Activated naive CD8-positive, alpha-beta T cell treated with anti-CD3 and anti-CD28 coated beads, Interleukin-2, amount 10 ng/mL, durations not matched to agents 7 days and 5 days (primary cell): Measurements from ENCODE around the gene CDKAL1. TPM values are rescaled to one million over a fixed set of nuclear protein-coding genes. Genes with fewer than 3 reads are reported as not detected.

Experiments
- ATAC-seq: fragments of 150-1000 bp; cut with Tn5 transposase; one replicate; pipeline ENCODE4 v1.10.0; 2021; ENCODE audit warnings: low read depth, moderate library complexity
- POLR2A ChIA-PET: fragments of 350-600 bp; sonication (Branson Sonifier 250); formaldehyde crosslinking; loops from one replicate; lab custom pipeline; 2021; ENCODE audit warnings: antibody characterized with exemption; lab: Charles Lee
- DNase-seq: peaks from one replicate; pipeline ENCODE4 v3.0.0; 2021
- H3K27ac Mint-ChIP-seq: one replicate; pipeline ENCODE4 v1.8.0; 2022; ENCODE audit warnings: mild to moderate bottlenecking, mixed read lengths
- H3K27me3 Mint-ChIP-seq: one replicate; pipeline ENCODE4 v1.8.0; 2022; ENCODE audit warnings: mild to moderate bottlenecking, moderate library complexity, mixed read lengths
- H3K36me3 Mint-ChIP-seq: one replicate; pipeline ENCODE4 v1.8.0; 2021; ENCODE audit warnings: mild to moderate bottlenecking, mixed read lengths
- H3K4me1 Mint-ChIP-seq: one replicate; pipeline ENCODE4 v1.8.0; 2021; ENCODE audit warnings: mixed read lengths
- H3K4me3 Mint-ChIP-seq: one replicate; pipeline ENCODE4 v1.8.0; 2022; ENCODE audit warnings: mild to moderate bottlenecking, moderate library complexity, mixed read lengths
- H3K9me3 Mint-ChIP-seq: one replicate; pipeline ENCODE4 v1.8.0; 2021; ENCODE audit warnings: mixed read lengths
- total RNA-seq, 2 experiments: library from RNA; stranded (reverse); gene quantifications; one replicate each; pipeline ENCODE4 v1.2.3, GENCODE V29; 2021

CDKAL1 gene
- total RNA-seq, 2 experiments from 2014 or later, result 22.7 to 24.4 TPM

GRCh38 chr6:20933057-20933788, 399.0 kb downstream of the CDKAL1 start:
- H3K4me3 Mint-ChIP-seq, result no peak overlapping the region
- H3K4me1 Mint-ChIP-seq, result no peaks in the 10 kb centered on the region
- DNase-seq (no peak), ATAC-seq (no peak)
- H3K27ac Mint-ChIP-seq, result no peak overlapping the region
- H3K36me3 Mint-ChIP-seq, result peaks cover 11% of the 10 kb centered on the region
- POLR2A ChIA-PET, result no interaction called here
- no peaks in the 10 kb centered on the region for H3K27me3 Mint-ChIP-seq
- peaks cover 1% of the 10 kb centered on the region for H3K9me3 Mint-ChIP-seq

DNA sequence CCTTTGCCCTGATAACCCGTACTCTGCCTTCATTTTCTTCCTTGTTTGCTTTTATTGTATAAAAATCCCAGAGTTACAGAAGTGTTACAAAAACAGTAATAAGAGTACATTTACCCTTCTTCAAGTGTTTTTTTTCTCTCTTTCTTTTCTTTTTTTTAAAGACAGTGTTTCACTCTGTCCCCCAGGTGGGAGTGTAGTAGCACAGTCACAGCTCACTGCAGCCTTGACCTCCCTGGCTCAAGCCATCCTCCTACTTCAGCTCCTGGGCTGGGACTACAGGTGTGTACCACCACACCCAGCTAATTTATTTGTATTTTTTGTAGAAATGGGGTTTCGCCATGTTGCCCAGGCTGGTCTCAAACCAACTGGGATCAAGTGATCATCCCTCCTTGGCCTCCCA, 402.7 kb downstream of the CDKAL1 start:
- peaks cover 12% of the 10 kb centered on the region for H3K36me3 Mint-ChIP-seq
- H3K9me3 Mint-ChIP-seq, result peaks cover 5% of the 10 kb centered on the region
- no peaks in the 10 kb centered on the region for H3K27me3 Mint-ChIP-seq
- H3K27ac Mint-ChIP-seq, result no peak overlapping the region
- no peaks in the 10 kb centered on the region for H3K4me1 Mint-ChIP-seq
- ATAC-seq (no peak), DNase-seq (no peak)
- POLR2A ChIA-PET, result no interaction called here
- no peak overlapping the region for H3K4me3 Mint-ChIP-seq

DNA sequence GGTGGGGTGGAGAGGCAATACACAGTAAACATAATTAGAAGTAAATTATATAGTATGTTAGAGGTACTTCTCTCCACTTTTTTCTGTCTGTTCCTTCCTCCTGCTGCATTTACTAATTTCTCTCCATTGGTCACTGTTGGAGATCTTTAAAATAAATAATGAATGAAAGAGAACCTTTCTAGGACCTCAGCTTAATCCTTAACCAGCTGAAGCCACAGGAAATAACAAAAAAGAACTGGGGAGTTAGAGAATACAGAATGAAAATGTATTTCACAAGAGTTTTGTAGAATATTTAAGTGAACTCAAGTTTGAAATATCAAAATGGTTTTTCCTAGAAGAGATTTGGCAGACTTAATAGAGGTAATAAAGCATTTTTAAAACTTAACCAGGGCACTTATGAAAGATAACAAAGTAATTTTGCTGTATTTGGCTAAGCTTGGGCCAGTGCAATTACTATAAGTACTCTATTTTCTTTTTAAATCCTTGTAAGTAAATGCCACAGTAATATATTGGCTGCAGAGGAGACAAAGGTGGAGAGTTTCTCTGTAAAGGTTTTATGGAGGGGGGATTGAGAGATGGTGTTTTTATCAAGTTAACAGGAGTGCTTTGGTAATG, 405.0 kb downstream of the CDKAL1 start:
- Mint-ChIP-seq H3K27me3 (no peaks in the 10 kb centered on the region), H3K27ac (no peak overlapping the region), H3K36me3 (peaks cover 21% of the 10 kb centered on the region), H3K4me3 (no peak overlapping the region), H3K4me1 (no peaks in the 10 kb centered on the region), H3K9me3 (peaks cover 14% of the 10 kb centered on the region)
- no peak for DNase-seq
- POLR2A ChIA-PET, result no interaction called here
- ATAC-seq, result no peak

- Mint-ChIP-seq H3K4me3 (no peak overlapping the region), H3K27ac (no peak overlapping the region), H3K36me3 (peaks cover 15% of the 10 kb centered on the region), H3K4me1 (peaks cover 6% of the 10 kb centered on the region), H3K27me3 (no peaks in the 10 kb centered on the region), H3K9me3 (peaks cover 12% of the 10 kb centered on the region)
- no peak for ATAC-seq
- POLR2A ChIA-PET, result no interaction called here
- no peak for DNase-seq
Measured at GRCh38 chr6:20943040-20943627, 408.9 kb downstream of the CDKAL1 start.

DNA sequence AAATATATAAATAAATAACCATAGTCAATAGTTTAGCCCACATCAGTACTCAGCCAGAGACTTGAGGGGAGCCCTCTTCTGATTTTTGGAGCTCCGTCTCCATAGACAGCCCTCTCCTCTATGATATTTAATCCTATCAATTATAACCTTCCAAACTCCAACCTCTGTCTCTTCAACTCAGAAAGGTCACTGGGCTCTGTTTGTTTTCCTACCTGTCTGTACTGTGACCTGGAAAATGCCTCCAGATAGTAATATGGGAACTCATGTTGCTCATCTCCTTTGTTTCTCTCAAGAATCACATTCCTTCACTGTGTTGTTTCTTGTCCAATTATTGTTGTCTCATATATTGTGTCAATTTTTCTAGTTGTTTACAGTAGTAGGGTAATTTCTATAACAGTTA, 409.7 kb downstream of the CDKAL1 start:
- Mint-ChIP-seq H3K4me1 (peaks cover 6% of the 10 kb centered on the region), H3K27ac (no peak overlapping the region), H3K4me3 (no peak overlapping the region), H3K36me3 (peaks cover 13% of the 10 kb centered on the region), H3K9me3 (peaks cover 12% of the 10 kb centered on the region), H3K27me3 (no peaks in the 10 kb centered on the region)
- DNase-seq, result no peak
- no peak for ATAC-seq
- POLR2A ChIA-PET, result no interaction called here

- POLR2A ChIA-PET, result no interaction called here
- H3K36me3 Mint-ChIP-seq, result peaks cover 13% of the 10 kb centered on the region
- H3K27me3 Mint-ChIP-seq, result no peaks in the 10 kb centered on the region
- no peak overlapping the region for H3K27ac Mint-ChIP-seq
- no peak overlapping the region for H3K4me3 Mint-ChIP-seq
- H3K9me3 Mint-ChIP-seq, result peaks cover 12% of the 10 kb centered on the region
- ATAC-seq, result no peak
- no peak for DNase-seq
- H3K4me1 Mint-ChIP-seq, result peaks cover 6% of the 10 kb centered on the region
Measured at GRCh38 chr6:20946022-20946421, 411.8 kb downstream of the CDKAL1 start.

DNA sequence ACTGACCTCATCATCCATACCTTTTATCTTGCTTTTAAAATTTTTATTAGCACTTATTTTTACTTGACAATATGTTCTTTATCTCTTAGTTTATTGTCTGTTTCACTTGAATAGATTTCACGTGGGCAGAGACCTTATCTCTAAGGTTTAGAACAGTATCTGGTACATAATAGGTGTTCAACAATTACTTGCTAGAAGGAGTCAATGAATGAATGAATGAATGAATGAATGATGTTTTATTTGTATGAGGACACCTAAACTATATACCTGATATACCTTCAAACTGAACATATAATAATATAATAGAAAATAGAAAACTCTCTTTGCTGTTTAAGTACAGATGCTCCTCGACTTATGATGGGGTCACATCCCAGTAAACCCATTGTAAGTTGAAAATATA, 412.6 kb downstream of the CDKAL1 start:
- Mint-ChIP-seq H3K4me3 (no peak overlapping the region), H3K36me3 (peaks cover 13% of the 10 kb centered on the region), H3K9me3 (peaks cover 9% of the 10 kb centered on the region), H3K27ac (no peak overlapping the region), H3K27me3 (no peaks in the 10 kb centered on the region), H3K4me1 (peaks cover 6% of the 10 kb centered on the region)
- ATAC-seq, result no peak
- POLR2A ChIA-PET, result no interaction called here
- no peak for DNase-seq

GRCh38 chr6:20947977-20948376, 413.7 kb downstream of the CDKAL1 start:
- Mint-ChIP-seq H3K4me3 (no peak overlapping the region), H3K27me3 (no peaks in the 10 kb centered on the region), H3K9me3 (peaks cover 7% of the 10 kb centered on the region), H3K27ac (no peak overlapping the region), H3K36me3 (peaks cover 13% of the 10 kb centered on the region), H3K4me1 (peaks cover 6% of the 10 kb centered on the region)
- ATAC-seq (no peak), DNase-seq (no peak)
- POLR2A ChIA-PET, result no interaction called here

GRCh38 chr6:20948556-20948955, 414.3 kb downstream of the CDKAL1 start:
- POLR2A ChIA-PET, result no interaction called here
- no peak for ATAC-seq
- no peaks in the 10 kb centered on the region for H3K27me3 Mint-ChIP-seq
- peaks cover 9% of the 10 kb centered on the region for H3K36me3 Mint-ChIP-seq
- H3K4me1 Mint-ChIP-seq, result peaks cover 6% of the 10 kb centered on the region
- no peak overlapping the region for H3K27ac Mint-ChIP-seq
- no peak for DNase-seq
- H3K4me3 Mint-ChIP-seq, result no peak overlapping the region
- H3K9me3 Mint-ChIP-seq, result peaks cover 4% of the 10 kb centered on the region

GRCh38 chr6:20949138-20949537, 414.9 kb downstream of the CDKAL1 start:
- H3K4me3 Mint-ChIP-seq, result no peak overlapping the region
- peaks cover 5% of the 10 kb centered on the region for H3K36me3 Mint-ChIP-seq
- peaks cover 6% of the 10 kb centered on the region for H3K4me1 Mint-ChIP-seq
- DNase-seq (no peak), ATAC-seq (no peak)
- H3K27me3 Mint-ChIP-seq, result no peaks in the 10 kb centered on the region
- POLR2A ChIA-PET, result no interaction called here
- no peak overlapping the region for H3K27ac Mint-ChIP-seq
- no peaks in the 10 kb centered on the region for H3K9me3 Mint-ChIP-seq

DNA sequence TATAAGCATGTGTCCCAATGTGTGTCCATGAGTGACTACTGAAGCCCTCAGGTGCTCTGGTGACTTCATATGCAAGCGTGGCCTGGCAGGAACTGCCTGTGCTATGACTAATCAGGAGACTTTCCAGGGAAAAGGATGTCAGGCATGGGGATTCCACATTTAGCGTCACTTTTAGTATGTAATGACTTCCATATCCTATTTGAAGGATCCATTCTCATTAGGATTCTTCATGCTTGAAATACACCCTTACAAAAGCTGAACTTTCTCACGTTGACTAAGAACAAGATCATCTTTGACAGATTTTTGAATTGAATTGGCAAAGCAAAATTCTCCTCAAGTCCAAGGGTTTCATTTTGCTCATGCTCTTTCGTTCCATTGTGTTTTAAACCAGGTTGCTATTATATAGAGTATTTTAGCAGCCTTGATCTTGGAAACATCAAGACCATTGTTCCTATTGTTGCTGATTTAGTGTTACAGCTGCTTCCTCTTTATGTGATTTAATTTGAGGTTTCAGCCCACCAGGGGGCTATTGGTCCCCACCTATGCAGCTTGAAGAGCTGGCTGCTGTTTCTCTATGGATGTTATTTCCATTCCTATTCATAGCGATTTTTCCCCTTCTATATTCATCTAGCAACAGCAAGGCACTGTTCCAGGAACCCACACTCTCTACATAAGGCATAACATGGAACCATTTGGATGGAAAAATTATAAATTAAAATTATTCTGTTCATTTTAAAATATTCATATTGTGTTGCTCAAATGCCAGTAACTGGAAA, 418.6 kb downstream of the CDKAL1 start:
- ATAC-seq (no peak), DNase-seq (no peak)
- POLR2A ChIA-PET, result no interaction called here
- H3K27me3 Mint-ChIP-seq, result no peaks in the 10 kb centered on the region
- no peak overlapping the region for H3K4me3 Mint-ChIP-seq
- no peak overlapping the region for H3K27ac Mint-ChIP-seq
- H3K4me1 Mint-ChIP-seq, result no peaks in the 10 kb centered on the region
- no peaks in the 10 kb centered on the region for H3K9me3 Mint-ChIP-seq
- H3K36me3 Mint-ChIP-seq, result peaks cover 16% of the 10 kb centered on the region

GRCh38 chr6:20954315-20954714, 420.1 kb downstream of the CDKAL1 start:
- Mint-ChIP-seq H3K27me3 (no peaks in the 10 kb centered on the region), H3K9me3 (no peaks in the 10 kb centered on the region), H3K27ac (no peak overlapping the region), H3K4me3 (no peak overlapping the region), H3K36me3 (peaks cover 21% of the 10 kb centered on the region), H3K4me1 (no peaks in the 10 kb centered on the region)
- POLR2A ChIA-PET, result no interaction called here
- ATAC-seq (no peak), DNase-seq (no peak)

DNA sequence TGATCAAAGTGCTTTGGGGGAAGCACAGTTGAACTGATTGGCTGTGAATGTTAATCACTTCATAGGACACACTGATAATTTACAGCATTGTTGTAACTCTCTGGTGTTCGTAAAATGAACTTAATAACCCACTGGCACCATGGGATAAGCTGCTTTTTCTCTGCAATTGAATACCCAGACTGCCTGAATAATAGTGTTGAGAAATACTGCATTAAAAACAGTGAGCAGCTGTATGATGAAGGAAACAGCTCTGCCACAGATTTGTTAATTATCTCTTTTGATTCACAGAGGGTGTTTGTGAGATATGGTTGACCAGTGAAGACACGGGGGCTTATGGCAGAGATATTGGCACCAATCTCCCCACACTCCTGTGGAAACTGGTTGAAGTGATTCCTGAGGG, 420.9 kb downstream of the CDKAL1 start:
- DNase-seq (no peak), ATAC-seq (no peak)
- H3K36me3 Mint-ChIP-seq, result peaks cover 21% of the 10 kb centered on the region
- no peaks in the 10 kb centered on the region for H3K9me3 Mint-ChIP-seq
- H3K27ac Mint-ChIP-seq, result no peak overlapping the region
- H3K4me1 Mint-ChIP-seq, result no peaks in the 10 kb centered on the region
- no peaks in the 10 kb centered on the region for H3K27me3 Mint-ChIP-seq
- H3K4me3 Mint-ChIP-seq, result no peak overlapping the region
- POLR2A ChIA-PET, result no interaction called here
